ENCODE results near the gene AEBP1. TPM values are rescaled to one million over a fixed set of nuclear protein-coding genes. Genes with fewer than 3 reads are reported as not detected.

The AEBP1 gene
- total and polyA plus RNA-seq, 4 donors = 293 to 2,243 (median 977) TPM

GRCh38 chr7:44097064-44097932, 6.8 kb upstream of the AEBP1 start:
- intact Hi-C loops (cut with DNase I) = no loop called here
- WGBS, 2 donors = 80 to 84% methylated on average over 9 of the region's 9 CpGs
- ATAC-seq (ENCODE audit: low FRiP score) = no peak
- no peak overlapping the region for H3K27ac ChIP-seq (ENCODE audit: low read depth in 1 of 2, low read length in 2 of 2)
- peaks cover 0 to 3% of the 10 kb centered on the region in 2 donors for H3K4me1 ChIP-seq (ENCODE audit: control insufficient read depth in 1 of 2, insufficient read depth in 2 of 2, low read length in 2 of 2)
- H3K27me3 ChIP-seq (ENCODE audit: control insufficient read depth in 1 of 2, insufficient read depth in 2 of 2, low read length in 1 of 2) = no peaks in the 10 kb centered on the region
- no peak overlapping the region for H3K4me3 ChIP-seq (ENCODE audit: low read length in 2 of 2)
- H3K9me3 ChIP-seq (ENCODE audit: control insufficient read depth, low read length) = no peaks in the 10 kb centered on the region
- H3K36me3 ChIP-seq (ENCODE audit: control insufficient read depth in 1 of 2, insufficient read depth in 2 of 2, low read length in 1 of 2) = no peaks in the 10 kb centered on the region
- DNase-seq = peak in 1 of 2 donors; percentile 62

DNA sequence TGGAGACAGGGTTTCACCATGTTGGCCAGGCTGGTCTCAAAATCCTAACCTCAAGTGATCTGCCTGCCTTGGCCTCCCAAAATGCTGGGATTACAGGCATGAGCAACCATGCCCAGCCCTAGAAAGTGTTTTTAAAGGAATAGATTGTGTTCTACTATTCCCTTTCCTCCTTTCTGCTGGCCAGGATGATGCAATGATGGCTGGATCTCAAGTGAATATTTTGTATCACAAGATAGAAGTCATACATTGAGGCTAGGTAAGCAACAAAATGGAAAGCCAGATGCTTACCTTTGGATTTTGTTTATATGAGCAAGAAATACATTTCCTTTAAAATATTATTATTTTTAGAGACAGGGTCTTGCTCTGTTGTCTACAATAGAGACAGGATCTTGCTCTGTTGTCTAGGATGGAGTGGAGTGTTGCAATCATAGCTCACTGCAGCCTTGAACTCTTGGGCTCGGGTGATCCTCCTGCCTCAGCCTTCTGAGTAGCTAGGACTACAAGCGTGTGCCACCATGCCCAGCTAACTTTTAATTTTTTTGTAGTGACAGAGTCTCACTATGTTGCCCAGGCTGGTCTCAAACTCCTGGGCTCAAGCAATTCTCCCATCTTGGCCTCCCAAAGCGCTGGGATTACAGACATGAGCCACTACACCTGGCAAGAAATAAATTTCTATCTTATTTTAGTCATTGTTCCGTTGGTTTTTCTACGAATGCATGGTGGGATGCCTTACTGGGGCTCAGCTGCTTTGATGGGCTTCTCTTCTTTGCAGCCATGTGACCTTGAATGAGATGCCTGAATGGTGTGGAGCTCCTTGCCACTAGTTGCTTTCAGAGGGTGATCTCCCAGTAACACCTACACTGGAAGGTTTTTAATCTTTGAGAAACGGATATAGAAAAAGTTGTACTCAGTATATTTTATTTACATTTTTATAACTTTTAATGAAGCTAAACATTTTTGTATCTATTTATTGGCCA, 5.8 kb upstream of the AEBP1 start:
- ATAC-seq (ENCODE audit: low FRiP score) = no peak
- intact Hi-C loops (cut with DNase I) = no loop called here
- H3K36me3 ChIP-seq (ENCODE audit: control insufficient read depth in 1 of 2, insufficient read depth in 2 of 2, low read length in 1 of 2) = no peaks in the 10 kb centered on the region
- no peak overlapping the region for H3K27ac ChIP-seq (ENCODE audit: low read depth in 1 of 2, low read length in 2 of 2)
- 92 to 93% methylated on average over 6 of the region's 6 CpGs for WGBS, 2 donors
- H3K27me3 ChIP-seq (ENCODE audit: control insufficient read depth in 1 of 2, insufficient read depth in 2 of 2, low read length in 1 of 2) = no peaks in the 10 kb centered on the region
- H3K4me1 ChIP-seq (ENCODE audit: control insufficient read depth in 1 of 2, insufficient read depth in 2 of 2, low read length in 2 of 2) = peaks cover 3% of the 10 kb centered on the region in 2 donors
- H3K4me3 ChIP-seq (ENCODE audit: low read length in 2 of 2) = no peak overlapping the region
- H3K9me3 ChIP-seq (ENCODE audit: control insufficient read depth, low read length) = no peaks in the 10 kb centered on the region
- no peak for DNase-seq

- intact Hi-C loops (cut with DNase I) = no loop called here
These were observed 4.5 kb upstream of the AEBP1 start for GRCh38 chr7:44099669-44100068.

GRCh38 chr7:44100458-44101302, 3.5 kb upstream of the AEBP1 start:
- H3K4me1 ChIP-seq (ENCODE audit: control insufficient read depth in 1 of 2, insufficient read depth in 2 of 2, low read length in 2 of 2) = peaks cover 0 to 3% of the 10 kb centered on the region in 2 donors
- intact Hi-C loops (cut with DNase I) = no loop called here
- ATAC-seq (ENCODE audit: low FRiP score) (peak; percentile 15), DNase-seq (peak; percentile 84 to 87)
- no peaks in the 10 kb centered on the region for H3K27me3 ChIP-seq (ENCODE audit: control insufficient read depth in 1 of 2, insufficient read depth in 2 of 2, low read length in 1 of 2)
- peak overlapping the region; percentile 63 to 81 for H3K27ac ChIP-seq (ENCODE audit: low read depth in 1 of 2, low read length in 2 of 2)
- 21 to 31% methylated on average over 10 of the region's 10 CpGs for WGBS, 2 donors
- no peak overlapping the region for H3K4me3 ChIP-seq (ENCODE audit: low read length in 2 of 2)
- no peaks in the 10 kb centered on the region for H3K9me3 ChIP-seq (ENCODE audit: control insufficient read depth, low read length)
- H3K36me3 ChIP-seq (ENCODE audit: control insufficient read depth in 1 of 2, insufficient read depth in 2 of 2, low read length in 1 of 2) = no peaks in the 10 kb centered on the region

More at GRCh38 chr7:44099669-44100068, 4.5 kb upstream of the AEBP1 start:
- no peak for DNase-seq
- H3K4me3 ChIP-seq (ENCODE audit: low read length in 2 of 2) = no peak overlapping the region
- no peak for ATAC-seq (ENCODE audit: low FRiP score)
- peaks cover 3% of the 10 kb centered on the region in 2 donors for H3K4me1 ChIP-seq (ENCODE audit: control insufficient read depth in 1 of 2, insufficient read depth in 2 of 2, low read length in 2 of 2)
- no peaks in the 10 kb centered on the region for H3K27me3 ChIP-seq (ENCODE audit: control insufficient read depth in 1 of 2, insufficient read depth in 2 of 2, low read length in 1 of 2)
- no peaks in the 10 kb centered on the region for H3K9me3 ChIP-seq (ENCODE audit: control insufficient read depth, low read length)
- 50 to 61% methylated on average over 4 of the region's 4 CpGs for WGBS, 2 donors
- peak overlapping the region in 1 of 2 donors; percentile 8 for H3K27ac ChIP-seq (ENCODE audit: low read depth in 1 of 2, low read length in 2 of 2)
- no peaks in the 10 kb centered on the region for H3K36me3 ChIP-seq (ENCODE audit: control insufficient read depth in 1 of 2, insufficient read depth in 2 of 2, low read length in 1 of 2)

- Histone ChIP-seq H3K4me3 (ENCODE audit: low read length in 2 of 2) (no peak overlapping the region), H3K36me3 (ENCODE audit: control insufficient read depth in 1 of 2, insufficient read depth in 2 of 2, low read length in 1 of 2) (no peaks in the 10 kb centered on the region), H3K27ac (ENCODE audit: low read depth in 1 of 2, low read length in 2 of 2) (peak overlapping the region; percentile 63 to 81), H3K27me3 (ENCODE audit: control insufficient read depth in 1 of 2, insufficient read depth in 2 of 2, low read length in 1 of 2) (no peaks in the 10 kb centered on the region), H3K9me3 (ENCODE audit: control insufficient read depth, low read length) (no peaks in the 10 kb centered on the region), H3K4me1 (ENCODE audit: control insufficient read depth in 1 of 2, insufficient read depth in 2 of 2, low read length in 2 of 2) (peaks cover 0 to 4% of the 10 kb centered on the region in 2 donors)
- DNase-seq (no peak), ATAC-seq (ENCODE audit: low FRiP score) (no peak)
- intact Hi-C loops (cut with DNase I) = no loop called here
- WGBS, 2 donors = 4 to 14% methylated on average over 3 of the region's 3 CpGs
These were observed 2.7 kb upstream of the AEBP1 start for GRCh38 chr7:44101303-44101965.

DNA sequence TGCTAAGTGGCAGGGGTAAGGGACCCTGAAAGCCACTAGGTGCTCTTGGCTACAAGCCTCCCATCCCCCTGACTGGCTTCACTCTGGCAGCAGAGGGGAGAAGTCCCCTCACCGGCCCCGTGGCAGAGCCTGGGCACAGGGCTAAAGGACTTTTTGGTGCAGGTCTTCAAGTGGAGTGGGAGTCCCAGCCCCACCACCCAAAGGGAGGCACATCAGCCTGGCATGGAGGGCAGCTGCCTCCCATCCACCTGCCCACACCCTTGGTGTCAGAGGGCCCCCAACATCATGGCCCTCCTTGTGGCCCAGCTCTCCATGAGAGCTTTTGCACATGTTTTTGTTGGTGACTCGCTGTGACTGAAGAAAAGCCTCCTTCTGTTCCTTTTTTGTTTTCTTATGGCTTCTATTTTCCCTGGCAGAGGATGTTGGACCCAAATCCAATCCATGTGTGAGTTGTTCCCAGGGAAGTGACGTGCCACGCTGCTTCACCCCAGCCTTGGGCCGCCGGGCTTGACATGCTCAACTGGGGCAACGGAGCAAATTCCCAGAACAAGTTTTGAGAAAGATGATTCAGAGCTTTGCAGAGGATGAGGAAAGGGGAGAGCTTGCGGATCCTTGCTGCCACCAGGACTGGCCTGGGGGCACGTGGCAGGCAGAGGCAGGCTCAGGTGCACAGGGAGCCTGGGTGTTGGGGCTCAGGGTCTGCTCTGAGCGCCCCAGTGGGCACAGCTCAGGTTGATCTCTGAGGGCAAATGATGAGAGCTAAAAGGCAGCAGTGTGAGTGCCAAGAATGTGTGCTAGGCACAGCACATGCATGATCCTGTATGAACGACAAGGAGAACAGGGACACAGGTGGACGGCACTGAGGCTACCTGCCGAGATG, 1.9 kb upstream of the AEBP1 start:
- no peak overlapping the region for H3K4me3 ChIP-seq (ENCODE audit: low read length in 2 of 2)
- no peaks in the 10 kb centered on the region for H3K9me3 ChIP-seq (ENCODE audit: control insufficient read depth, low read length)
- intact Hi-C loops (cut with DNase I) = loop anchor here in 1 of 2 donors (1.0 kb wide), 1 partner anchor 14 kb away; no protein-coding TSS in a partner anchor
- peaks cover 0 to 9% of the 10 kb centered on the region in 2 donors for H3K4me1 ChIP-seq (ENCODE audit: control insufficient read depth in 1 of 2, insufficient read depth in 2 of 2, low read length in 2 of 2)
- H3K27me3 ChIP-seq (ENCODE audit: control insufficient read depth in 1 of 2, insufficient read depth in 2 of 2, low read length in 1 of 2) = no peaks in the 10 kb centered on the region
- 14 to 23% methylated on average over 14 of the region's 14 CpGs for WGBS, 2 donors
- ATAC-seq (ENCODE audit: low FRiP score) (peak; percentile 63), DNase-seq (peak; percentile 93)
- H3K36me3 ChIP-seq (ENCODE audit: control insufficient read depth in 1 of 2, insufficient read depth in 2 of 2, low read length in 1 of 2) = no peaks in the 10 kb centered on the region
- H3K27ac ChIP-seq (ENCODE audit: low read depth in 1 of 2, low read length in 2 of 2) = peak overlapping the region; percentile 81 to 97

GRCh38 chr7:44102846-44103565, 1.1 kb upstream of the AEBP1 start:
- DNase-seq = peak in 1 of 2 donors; percentile 42
- peaks cover 0 to 9% of the 10 kb centered on the region in 2 donors for H3K4me1 ChIP-seq (ENCODE audit: control insufficient read depth in 1 of 2, insufficient read depth in 2 of 2, low read length in 2 of 2)
- H3K9me3 ChIP-seq (ENCODE audit: control insufficient read depth, low read length) = no peaks in the 10 kb centered on the region
- ATAC-seq (ENCODE audit: low FRiP score) = no peak
- H3K4me3 ChIP-seq (ENCODE audit: low read length in 2 of 2) = no peak overlapping the region
- peaks cover 0 to under 1% of the 10 kb centered on the region in 2 donors for H3K36me3 ChIP-seq (ENCODE audit: control insufficient read depth in 1 of 2, insufficient read depth in 2 of 2, low read length in 1 of 2)
- H3K27ac ChIP-seq (ENCODE audit: low read depth in 1 of 2, low read length in 2 of 2) = peak overlapping the region; percentile 81 to 97
- WGBS, 2 donors = 51 to 54% methylated on average over 8 of the region's 8 CpGs
- no peaks in the 10 kb centered on the region for H3K27me3 ChIP-seq (ENCODE audit: control insufficient read depth in 1 of 2, insufficient read depth in 2 of 2, low read length in 1 of 2)
- intact Hi-C loops (cut with DNase I) = loop anchor here in 1 of 2 donors (1.0 kb wide), 1 partner anchor 15 kb away; no protein-coding TSS in a partner anchor

Measured in aorta (tissue), 5 donors.